Central memory CD4-positive, alpha-beta T cell (primary cell): ENCODE data around the gene FGFR2.
"Not testable (repeated sequence)": the region's sequence is repeated elsewhere in the genome, so short reads cannot be mapped to it uniquely, and the experiment has no call there.

Source experiments
- DNase-seq: peaks from one replicate; pipeline ENCODE4 v3.0.0; 2022

The FGFR2 gene

DNA sequence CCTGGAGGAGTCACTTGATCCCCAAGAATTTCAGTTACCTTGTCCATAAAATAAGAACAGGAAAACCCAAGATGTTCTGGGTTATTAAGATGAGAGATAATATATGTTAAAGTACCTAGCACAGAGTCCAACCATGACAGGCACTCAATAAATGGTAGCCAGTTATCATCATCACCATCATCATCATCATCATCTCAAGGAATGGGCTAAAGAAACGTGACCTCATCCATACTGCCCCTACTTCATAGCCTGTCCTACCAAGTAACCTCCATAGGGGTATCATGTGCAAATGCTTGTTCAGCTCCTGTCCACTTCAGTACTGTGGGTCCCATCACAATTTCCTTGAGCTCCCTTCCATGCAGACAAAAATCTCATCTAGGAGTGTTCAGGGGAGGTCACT lies 14.4 kb downstream of the FGFR2 start:
- DNase-seq = no peak

DNA sequence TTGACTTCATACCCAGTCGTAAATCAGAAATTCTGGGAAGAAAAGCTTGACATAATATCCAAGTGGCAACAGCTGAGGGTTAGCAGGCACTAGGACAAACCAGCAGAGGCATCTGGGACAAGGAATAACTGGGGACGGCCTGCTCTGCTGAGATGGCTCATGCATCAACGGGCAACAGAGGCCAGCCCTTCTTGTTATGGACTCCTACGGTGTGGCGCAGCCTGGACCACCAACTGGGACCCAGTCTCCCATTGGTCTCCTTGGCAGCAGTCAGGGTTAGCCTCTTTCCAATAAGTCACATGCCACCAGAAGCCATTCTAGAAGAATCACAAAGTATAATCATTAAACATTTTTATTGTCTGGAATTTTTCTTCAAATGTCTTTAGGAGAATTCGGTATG lies 15.0 kb downstream of the FGFR2 start:
- DNase-seq = no peak

DNA sequence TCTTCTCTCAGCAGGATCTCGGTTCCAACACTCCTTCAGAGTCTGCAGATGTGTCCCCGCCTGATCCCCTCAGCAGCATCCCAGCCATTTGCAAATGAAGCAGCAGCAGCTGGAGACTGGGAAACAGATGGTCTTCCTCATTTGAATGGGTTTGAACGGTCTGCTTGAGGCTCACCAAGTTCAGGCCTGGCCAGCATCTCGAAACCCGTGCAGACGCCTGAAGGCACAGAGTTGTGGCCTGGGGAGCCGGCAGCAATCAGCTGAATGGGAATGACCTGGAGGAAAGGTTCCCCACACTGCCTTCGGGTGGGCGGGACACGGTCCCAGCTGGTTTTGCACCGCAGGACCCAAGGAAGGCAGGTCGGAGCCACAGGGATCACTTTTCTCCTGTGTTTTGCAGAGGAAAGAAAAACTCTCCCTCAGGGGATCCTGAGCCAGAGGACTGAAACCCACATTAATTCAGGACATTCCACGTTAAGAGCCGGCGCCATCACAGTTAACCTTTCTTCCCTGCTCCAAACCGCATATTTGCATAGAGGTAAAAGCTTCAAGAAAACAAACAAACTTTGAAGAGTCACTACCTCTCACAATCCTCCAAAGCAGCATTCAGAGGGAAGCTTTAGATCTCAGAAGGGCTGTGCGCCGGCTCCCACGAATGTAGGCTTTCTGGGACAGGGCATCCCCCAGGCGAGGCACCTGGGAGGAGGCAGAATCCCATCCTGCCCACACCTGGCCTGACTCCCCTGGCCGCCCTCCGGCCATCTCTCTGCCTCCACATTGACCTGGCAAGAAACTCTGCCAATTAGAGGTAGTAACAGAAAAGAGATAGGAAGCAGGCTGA lies 17.7 kb downstream of the FGFR2 start:
- DNase-seq = no peak

DNA sequence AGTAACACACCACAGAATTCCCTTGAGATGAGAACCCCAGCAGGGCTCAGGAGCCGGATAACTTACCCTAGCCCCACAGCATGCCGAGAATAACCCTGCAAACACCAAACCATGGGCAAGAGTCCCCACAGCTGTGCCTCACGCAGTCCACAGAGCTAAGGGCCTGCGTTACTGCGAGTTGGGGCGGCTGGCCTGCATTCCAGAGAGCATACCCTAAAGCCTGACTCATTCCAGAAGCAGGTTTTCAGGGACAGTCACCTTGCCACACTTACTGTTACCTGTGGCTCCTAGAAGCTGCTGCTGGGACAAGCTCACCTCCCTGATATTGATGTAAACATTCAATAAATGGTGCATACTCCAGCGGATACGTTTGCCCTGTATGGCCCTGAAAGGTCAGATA lies 18.6 kb downstream of the FGFR2 start:
- no peak for DNase-seq

DNA sequence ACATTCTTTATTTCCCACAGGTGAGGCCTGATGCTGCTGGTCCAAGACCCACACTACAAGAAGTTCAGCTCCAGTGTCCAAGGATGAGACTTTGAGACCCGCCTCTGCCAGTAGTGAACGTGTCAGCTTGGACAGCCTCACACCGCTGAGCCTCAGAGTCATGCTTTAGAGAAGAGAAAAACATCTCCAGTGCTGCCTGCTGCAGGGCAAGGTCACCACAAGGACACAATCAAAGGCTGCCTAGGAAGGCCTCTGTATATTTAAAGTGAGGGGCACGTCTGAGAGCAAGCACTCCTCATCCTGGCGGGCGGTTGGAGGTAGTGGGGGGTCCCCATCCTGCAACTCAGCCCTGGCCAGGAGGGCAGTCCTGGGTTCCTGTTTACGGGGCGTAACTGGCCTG lies 19.3 kb downstream of the FGFR2 start:
- DNase-seq = no peak

DNA sequence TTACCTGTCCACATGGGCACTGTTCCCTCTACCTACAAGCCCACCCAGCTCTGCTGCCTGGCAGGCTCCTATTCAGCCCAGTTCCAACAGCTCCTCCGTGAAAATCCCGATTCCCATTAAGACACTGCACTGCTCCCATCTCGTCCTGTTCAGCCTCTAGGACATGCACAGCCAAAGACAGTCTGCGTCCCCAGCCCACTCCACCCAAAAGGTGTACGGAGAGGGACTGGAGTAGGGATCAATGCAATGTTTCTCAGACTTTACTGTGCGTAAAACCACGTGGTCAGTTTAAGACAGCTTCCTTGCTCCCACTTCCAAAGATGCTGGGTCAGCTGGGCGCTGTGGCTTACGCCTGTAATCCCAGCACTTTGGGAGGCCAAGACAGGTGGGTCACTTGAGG lies 19.9 kb downstream of the FGFR2 start:
- DNase-seq = no peak

DNA sequence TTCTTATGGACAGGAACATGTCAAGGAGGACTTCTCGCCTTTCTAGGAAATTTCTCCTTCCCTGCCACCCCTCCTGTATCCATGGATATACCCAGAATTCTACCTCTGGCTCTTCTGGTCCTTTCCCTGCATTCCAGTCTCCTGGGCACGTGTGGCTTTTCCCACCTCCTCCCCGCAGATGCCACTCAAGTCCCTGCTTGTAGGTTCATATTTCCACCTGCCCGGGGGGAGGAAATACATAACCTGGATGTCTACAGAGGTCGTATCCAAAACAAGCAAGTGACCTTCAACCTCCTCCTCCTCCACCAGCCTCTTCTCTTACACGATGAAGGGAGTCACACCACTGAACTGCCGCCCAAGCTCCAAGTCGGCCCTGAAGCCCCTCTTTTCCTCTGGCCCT lies 20.7 kb downstream of the FGFR2 start:
- DNase-seq = no peak

DNA sequence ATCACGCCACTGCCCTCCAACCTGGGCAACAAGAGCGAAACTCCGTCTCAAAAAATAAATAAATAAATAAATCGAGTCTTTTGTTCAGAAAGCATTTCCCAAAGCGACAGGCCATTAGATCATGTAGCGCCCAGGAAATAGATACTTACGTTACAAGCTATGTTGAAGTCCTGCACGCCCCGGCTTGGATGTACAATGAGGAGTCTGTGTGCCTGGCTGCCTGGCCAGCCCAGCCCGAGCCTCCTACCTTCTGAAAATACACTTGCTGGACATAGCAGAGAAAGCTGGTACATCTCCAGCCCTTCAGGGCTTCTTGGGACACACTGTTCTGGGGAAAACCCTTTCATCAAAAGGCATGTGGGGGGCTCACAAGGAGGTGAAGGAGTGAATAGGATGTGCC lies 22.1 kb downstream of the FGFR2 start:
- DNase-seq = no peak

DNA sequence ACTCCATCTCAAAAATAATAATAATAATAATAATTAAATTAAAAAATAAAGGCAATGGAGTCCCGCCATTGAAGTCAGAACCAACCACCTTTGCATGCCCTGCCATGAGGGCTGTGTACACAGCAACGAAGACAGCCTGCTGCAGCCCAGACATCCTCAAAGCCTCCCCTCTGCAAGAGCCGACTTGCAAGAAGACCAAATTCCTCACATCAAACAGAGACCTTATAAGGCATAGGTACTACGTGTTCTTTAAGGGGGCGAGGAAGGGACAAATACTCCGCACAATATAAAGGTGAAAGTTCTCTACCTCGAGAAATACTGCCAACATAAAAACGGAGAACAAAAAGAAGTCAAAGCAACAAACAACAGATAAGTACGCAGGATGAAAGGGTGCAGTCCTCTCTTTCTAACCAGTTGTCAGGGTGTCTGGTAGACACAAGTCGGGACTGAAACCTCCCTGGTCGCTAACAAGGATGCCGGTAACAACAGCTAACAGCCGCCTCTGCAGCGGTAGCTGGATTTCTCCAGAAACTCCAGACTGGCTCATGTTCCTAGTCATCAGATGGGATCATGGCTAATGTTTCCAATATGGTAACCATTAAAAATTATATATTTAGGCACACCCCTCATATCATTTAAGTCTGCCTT lies 23.6 kb downstream of the FGFR2 start:
- DNase-seq = no peak

DNA sequence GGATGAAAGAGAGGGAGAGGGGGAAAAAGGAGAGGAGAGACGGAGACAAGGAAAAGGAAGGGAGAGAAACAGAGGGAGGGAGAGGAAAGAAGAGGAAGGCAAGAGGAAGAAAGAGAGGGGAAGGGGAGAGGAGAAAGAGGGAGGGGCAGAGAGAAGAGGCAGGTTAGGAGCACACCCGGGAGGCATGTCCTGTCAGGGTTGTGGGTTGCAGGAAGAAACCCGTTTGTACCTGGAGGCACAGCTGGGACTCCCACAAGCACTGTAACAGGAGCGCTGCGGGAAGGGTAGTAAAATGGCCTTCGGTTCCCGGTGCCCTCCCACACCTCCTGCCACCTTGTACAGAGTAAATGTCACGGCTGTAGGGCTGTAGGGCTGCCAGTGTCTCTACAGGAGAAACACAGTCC lies 24.7 kb downstream of the FGFR2 start:
- no peak for DNase-seq

DNA sequence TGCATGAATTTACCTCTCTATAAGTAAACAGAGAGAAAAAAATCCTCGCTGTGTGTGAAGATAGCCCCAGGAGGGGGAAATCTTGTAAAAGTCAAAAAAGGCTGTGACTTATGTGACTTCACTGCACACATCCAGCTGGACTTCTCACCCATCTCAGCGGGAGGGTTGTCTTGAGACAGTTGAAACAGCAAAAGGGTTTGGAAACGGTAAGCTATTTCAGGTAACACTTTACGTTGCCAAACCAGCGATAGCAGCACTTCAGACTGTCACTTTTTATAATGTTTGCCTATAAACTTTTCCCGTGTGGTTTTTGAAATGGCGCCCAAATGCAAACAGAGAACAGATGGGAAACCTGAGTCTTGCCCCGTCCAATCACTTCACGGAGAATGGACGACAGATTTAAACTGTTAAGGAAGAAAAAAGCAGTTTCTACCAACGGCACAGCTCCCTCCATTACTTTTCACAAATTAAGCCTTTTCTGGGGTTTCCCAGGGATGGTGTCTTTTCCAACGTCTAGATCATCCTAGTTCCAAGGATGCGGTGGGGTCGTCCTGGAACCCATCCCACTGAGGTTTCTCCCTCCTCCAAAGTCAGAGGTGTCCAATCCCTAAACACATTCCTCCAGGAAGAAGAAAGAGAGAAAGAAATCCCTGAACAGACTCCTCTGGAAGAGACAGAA lies 25.2 kb downstream of the FGFR2 start:
- DNase-seq = no peak

DNA sequence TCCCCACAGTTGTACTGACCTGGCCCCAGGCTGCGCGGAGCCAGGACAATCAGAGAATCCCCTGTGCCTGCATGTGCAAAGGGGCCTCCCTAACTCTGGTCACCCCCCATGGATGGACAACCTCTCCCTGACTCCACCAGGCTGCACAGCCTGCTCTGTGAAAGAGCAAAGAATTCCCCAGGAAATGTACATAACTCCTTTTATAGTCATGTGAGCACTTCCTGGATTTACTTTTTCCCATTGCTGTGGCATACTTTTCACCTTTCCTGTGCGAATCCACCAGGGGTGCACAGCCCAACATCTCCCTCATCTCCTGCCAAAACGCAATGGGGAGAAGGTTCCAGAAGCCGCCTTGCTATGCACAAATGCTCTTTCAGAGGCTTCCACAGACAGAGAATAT lies 27.9 kb downstream of the FGFR2 start:
- DNase-seq = no peak

DNA sequence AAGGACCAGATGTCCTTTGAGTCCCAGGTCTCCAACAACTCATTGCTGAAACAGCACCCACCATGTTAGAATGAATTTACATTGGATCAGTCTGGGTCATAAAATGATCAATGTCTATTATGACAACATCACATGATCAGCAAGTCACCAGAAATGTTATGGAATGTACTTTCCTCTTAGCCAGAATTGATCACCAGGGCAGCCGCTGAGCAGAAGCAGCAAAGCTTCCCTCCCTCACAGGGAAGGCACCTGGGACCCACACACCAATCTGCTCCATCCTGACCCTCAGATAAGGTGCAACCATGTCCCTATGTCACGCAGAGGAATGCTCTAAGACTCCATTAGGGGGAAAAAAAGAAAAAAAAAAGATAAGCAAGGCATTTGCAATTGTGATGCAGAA lies 30.0 kb downstream of the FGFR2 start:
- DNase-seq = no peak

DNA sequence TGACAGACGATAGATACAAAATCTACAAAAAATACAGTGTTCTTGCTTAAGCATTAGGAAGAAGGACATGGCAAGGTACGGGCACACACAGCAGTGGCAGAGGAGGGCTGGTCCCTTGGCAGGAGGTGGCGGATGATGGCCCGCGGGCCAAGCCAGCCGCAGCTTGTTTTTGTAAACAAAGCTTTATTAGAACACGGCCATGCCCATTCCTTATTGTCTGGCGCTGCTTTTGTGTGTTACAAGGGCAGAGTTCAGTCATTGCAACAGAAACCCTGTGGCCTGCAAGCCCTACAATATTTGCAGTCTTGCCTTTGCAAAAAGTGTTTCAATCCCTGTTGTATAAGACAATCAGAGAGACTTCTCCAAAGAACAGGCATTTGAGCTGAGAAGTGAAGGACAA lies 30.7 kb downstream of the FGFR2 start:
- no peak for DNase-seq

DNA sequence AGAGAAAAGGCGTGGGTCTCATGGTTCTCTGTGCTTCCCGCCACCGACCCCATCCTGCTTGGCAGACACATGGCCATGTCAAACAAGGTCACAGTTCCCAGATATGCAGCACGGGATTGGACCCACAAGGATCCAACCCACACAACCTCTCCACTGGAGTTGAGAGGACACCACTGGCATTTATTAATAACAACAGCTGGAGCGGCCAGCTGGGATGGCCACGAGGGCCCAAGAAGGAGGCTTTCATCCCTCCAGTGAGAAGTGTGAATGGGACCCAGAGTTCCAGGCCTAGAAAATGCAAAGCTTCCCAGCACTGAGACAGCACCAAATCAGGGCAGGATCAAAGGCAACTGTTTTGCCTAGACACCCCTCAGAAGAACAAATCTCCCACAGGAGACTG lies 31.5 kb downstream of the FGFR2 start:
- DNase-seq = no peak

DNA sequence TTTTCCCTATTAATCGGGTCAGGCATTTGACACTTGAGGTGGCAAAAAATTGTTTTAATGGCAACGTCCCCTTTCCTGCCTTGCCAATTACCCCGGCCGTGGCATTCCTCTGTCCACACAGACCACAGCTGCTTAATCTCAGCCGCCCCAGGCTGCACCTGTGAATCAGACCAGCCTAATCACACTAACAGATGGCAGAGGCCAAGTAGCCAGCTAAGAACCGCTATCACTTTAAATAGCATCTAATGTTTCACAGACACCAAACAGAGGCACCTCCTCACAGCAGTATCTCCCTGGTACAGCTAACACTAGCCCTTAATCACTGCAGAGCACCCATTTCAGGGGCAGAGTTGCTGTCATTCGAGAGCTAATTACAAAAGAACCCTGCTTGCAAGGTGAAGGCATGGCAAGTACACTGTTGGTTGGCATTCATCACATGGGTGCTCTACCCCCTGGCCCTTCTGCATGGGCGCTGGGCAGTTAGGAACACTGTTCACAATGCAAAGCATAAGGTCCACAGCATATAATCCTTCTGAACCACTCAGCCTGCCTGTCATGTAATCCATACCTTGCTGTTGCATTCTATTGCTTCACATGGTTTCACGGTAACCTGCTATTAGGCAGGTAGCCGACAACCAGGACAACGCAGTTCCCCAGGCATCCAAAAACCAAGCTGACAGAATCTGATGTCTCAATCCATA lies 38.8 kb downstream of the FGFR2 start:
- DNase-seq = no peak

DNA sequence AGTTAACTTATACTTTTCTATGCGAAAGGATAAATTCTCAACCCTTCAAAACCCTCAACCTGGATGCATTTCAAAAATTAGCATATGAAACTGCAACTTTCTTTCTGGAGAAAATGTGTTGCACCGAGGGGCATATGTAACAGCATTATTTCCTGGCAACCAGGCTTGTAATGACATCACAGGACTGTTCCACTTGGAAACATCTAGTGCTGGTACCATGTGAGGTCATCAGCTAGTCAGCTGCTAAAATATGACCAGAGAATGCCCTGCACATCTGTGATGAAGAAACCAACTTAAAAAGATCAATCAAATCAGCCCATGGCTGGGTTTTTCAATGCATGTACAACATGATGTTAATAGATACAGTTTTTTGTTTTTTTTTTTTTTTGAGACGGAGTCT lies 40.0 kb downstream of the FGFR2 start:
- no peak for DNase-seq

DNA sequence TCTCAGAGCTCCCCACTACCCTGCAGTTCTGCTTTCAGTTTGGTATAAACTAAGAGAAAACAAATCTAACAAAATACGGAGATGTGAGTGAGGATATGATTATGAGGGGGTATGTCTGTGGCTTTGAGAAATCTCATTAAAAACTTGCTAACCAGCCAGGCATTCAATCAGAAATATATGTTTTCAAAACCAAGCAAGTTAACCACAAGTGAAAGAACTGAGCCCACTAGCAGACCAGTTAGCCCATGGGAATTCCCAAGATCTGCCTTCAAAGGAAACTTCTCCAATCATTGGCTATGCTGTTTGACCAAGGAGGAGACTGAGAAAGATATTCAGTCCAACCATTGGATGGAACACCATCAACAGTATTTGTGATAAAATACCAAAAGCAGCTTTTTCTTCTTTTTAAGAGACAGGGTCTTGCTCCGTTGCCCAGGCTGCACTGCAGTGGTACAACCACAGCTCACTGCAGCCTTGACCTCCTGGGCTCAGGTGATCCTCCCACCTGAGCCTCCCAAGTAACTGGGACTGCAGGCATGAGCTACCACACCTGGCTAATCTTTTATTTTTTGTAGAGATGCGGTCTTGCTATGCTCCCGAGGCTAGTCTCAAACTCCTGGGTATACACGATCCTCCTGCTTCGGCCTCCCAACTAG lies 41.2 kb downstream of the FGFR2 start:
- no peak for DNase-seq

DNA sequence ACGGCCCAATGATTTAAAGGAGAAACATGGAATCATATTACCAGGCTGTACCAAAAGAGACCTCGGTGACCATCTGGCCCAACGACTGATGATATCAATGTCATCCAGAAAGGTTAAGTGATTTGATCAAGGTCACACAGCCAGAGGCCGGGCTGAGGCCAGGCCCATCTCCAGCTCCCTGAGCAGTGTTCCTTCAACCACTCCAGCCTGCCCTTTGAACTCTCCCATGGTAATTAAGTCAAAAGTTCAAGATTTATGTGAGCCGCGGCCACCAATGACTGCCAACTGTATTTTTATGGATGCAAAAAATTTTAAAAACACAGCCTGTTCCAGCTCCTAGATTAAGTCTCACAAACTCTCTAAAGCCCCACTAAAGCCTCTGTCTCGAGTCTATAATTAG lies 41.8 kb downstream of the FGFR2 start:
- no peak for DNase-seq

DNA sequence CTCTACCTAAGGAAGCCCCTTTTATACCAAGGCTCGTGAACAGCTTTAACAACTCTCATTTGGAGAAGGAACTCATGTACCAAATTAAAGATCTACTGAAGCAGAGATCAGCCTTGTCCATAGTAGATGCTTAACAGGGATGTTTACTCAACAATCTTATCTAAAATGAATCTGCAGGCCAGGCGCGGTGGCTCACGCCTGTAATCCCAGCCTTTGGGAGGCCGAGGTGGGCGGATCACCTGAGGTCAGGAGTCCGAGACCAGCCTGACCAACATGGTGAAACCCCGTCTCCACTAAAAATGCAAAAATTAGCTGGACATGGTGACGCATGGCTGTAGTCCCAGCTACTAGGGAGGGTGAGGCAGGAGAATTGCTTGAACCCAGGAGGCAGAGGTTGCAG lies 43.3 kb downstream of the FGFR2 start:
- not testable (repeated sequence) for DNase-seq

DNA sequence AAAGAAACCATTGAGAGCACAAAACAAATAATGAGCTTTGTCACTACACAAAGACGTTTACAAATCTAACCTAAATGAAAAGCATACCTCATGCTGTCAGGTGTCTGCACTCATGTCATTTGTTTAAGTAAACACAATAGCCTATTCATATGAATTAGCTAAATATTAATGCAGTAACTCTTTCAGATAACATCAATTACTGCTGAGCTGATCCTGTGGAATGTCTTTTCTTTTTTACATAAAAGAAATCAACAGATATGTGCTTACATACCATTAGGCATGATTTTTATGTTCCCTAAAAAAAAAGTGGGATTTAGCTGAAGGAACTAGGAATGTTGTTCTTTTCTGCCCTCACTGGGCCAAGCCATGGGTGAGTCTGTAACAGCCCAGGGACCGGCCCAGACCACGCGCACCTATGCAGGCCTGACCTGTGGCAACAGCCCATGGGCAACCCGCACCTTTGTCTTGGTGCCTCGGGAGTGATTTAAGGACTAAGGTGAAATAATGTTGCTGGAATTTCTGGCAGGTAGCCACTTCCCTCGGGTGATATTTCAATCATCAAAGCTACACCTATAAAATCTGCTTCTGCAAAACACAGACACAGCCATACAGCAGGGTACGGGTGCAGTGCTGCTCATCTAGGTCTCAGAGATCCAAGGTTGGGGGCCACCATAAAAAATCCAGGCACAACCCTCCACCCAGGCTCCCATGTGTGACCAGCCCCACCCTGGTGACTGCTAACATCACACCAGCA lies 44.6 kb downstream of the FGFR2 start:
- no peak for DNase-seq

DNA sequence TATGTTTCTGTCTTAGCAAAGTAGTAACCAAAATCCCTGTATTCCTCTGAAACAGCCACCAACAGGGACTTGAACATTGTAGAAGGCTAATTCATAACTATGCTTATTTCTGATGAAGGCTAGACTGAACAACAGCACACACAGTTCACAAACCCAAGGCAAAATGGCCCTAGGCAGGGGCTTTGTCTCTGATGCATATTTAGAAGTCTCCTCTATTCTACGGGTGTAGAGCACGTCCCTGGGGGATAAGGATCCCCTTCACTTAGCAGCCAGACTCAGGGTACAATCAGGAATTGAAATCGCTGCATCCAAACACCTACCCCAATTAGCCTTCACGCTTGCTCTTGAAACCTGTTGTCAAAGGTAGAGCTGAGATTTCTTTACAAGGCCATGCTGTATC lies 45.5 kb downstream of the FGFR2 start:
- DNase-seq = no peak
